Inferior parietal cortex (tissue), 1 donor: ENCODE data around the gene SEPTIN7.
"Not testable (repeated sequence)": the region's sequence is repeated elsewhere in the genome, so short reads cannot be mapped to it uniquely, and the experiment has no call there.

Experiments
- DNase-seq: peaks from one replicate; pipeline ENCODE4 v3.0.0-alpha.2; 2016; ENCODE audit errors: extremely low spot score

The SEPTIN7 gene

GRCh38 chr7:35800718-35801391, at the start of gene SEPTIN7:
Gene SEPTIN7 (plus strand): TSS chr7:35801057. CDS start chr7:35801210, 153 bp downstream.
- peak; percentile 97 for DNase-seq

GRCh38 chr7:35752742-35753141, 48.1 kb upstream of the SEPTIN7 start:
- DNase-seq, result no peak

- DNase-seq, result no peak
These were observed 46.9 kb upstream of the SEPTIN7 start for GRCh38 chr7:35753761-35754603.

GRCh38 chr7:35754741-35755140, 46.1 kb upstream of the SEPTIN7 start:
- no peak for DNase-seq

GRCh38 chr7:35755711-35756110, 45.1 kb upstream of the SEPTIN7 start:
- DNase-seq, result no peak

- not testable (repeated sequence) for DNase-seq
These were observed 44.4 kb upstream of the SEPTIN7 start for GRCh38 chr7:35756453-35756852.

- DNase-seq, result no peak
These were observed 43.3 kb upstream of the SEPTIN7 start for GRCh38 chr7:35757574-35757973.

- no peak for DNase-seq
These were observed 42.4 kb upstream of the SEPTIN7 start for GRCh38 chr7:35758421-35758820.

- DNase-seq, result no peak
These were observed 40.6 kb upstream of the SEPTIN7 start for GRCh38 chr7:35760143-35760745.

- DNase-seq, result no peak
These were observed 38.8 kb upstream of the SEPTIN7 start for GRCh38 chr7:35761871-35762677.

- no peak for DNase-seq
These were observed 38.1 kb upstream of the SEPTIN7 start for GRCh38 chr7:35762781-35763180.

- no peak for DNase-seq
These were observed 32.5 kb upstream of the SEPTIN7 start for GRCh38 chr7:35768346-35768745.

GRCh38 chr7:35771776-35772175, 29.1 kb upstream of the SEPTIN7 start:
- no peak for DNase-seq

GRCh38 chr7:35773994-35774393, 26.9 kb upstream of the SEPTIN7 start:
- DNase-seq, result no peak

- DNase-seq, result no peak
These were observed 24.2 kb upstream of the SEPTIN7 start for GRCh38 chr7:35776686-35777085.

- DNase-seq, result peak; percentile 74
These were observed 23.7 kb upstream of the SEPTIN7 start for GRCh38 chr7:35777121-35777520.

- DNase-seq, result peak; percentile 47
These were observed 20.8 kb upstream of the SEPTIN7 start for GRCh38 chr7:35780070-35780469.

- DNase-seq, result peak; percentile 68
These were observed 19.6 kb upstream of the SEPTIN7 start for GRCh38 chr7:35781200-35781701.

- DNase-seq, result peak; percentile 36
These were observed 18.9 kb upstream of the SEPTIN7 start for GRCh38 chr7:35781767-35782515.

- no peak for DNase-seq
These were observed 16.5 kb upstream of the SEPTIN7 start for GRCh38 chr7:35784332-35784731.

- DNase-seq, result peak; percentile 67
These were observed 15.6 kb upstream of the SEPTIN7 start for GRCh38 chr7:35785250-35785649.
